GM18526 (cell line): ENCODE measurements around the gene ISG15.

ENCODE experiments used
- POLR2A ChIP-seq: IDR thresholded peaks from 3 replicates; pipeline ENCODE4 v1.6.1; 2011; ENCODE audit not compliant: insufficient read length; ENCODE audit errors: extremely low read depth

The ISG15 gene

GRCh38 chr1:982765-983436, 30.4 kb upstream of the ISG15 start:
- no peak for TF ChIP-seq POLR2A

DNA sequence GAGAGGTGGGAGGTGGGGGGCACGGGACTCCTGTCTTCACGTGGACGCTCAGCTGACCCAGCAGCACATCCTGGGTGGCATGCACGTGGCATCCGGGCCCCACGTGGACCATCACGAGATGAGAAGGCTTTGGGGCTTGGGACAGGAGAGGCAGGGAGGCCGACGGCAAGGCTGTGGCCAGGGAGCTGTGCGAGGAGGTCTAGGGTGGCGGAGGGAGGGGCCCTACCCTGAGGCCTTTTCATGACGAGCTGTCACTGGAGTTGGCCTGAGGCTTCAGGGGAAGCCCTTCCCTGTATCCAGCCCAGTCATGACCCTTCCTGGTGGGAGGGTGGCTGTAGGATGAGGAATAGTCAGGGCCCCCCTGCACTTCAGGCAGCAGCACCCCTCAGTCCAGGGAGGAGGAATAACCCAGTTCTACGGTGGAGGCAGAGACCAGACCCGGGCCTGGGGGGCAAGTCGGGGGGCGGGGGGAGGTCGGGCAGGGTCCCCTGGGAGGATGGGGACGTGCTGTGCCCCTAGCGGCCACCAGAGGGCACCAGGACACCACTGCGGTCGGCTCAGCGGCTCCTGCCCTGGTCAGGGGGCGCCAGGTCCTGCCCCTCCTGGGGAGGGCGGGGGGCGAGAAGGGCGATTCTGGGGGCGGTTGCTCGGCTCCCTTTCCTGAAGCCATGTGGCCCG, 29.4 kb upstream of the ISG15 start:
- no peak for TF ChIP-seq POLR2A

DNA sequence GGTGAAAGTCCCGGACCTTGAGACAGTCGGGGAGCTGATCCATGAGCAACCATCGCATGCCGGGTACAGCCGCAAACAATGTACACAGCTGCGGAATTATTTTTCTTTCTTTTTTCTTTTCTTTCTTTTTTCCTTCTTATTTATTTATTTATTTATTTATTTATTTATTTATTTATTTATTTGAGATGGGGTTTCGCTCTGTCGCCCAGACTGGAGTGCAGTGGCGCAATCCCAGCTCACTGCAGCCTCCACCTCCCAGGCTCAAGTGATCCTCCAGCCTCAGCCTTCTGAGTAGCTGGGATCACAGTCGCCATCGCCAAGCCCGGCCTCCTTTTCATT, 28.9 kb upstream of the ISG15 start:
- TF ChIP-seq POLR2A: no peak

DNA sequence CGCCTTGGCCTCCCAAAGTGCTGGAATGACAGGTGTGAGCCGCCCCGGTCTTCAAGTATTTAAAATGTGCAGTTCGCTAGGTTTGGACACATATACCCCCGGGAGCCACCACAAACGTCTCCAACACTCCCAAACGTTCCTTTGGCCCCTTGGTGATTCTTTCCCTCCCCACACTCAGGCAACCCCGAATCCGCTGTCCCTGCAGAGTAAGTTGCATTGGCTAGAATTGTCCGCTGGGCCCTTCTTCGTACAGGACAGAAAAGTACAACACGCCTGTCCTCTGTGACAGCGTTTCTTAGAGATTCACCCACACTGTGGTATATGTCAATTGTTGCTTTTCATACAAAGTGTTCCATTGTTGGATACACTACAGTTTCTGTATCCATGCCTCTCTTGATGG, 28.2 kb upstream of the ISG15 start:
- TF ChIP-seq POLR2A: no peak

GRCh38 chr1:991895-992294, 21.4 kb upstream of the ISG15 start:
- no peak for TF ChIP-seq POLR2A

- TF ChIP-seq POLR2A: no peak
These were observed 20.9 kb upstream of the ISG15 start for GRCh38 chr1:992362-992761.

GRCh38 chr1:993379-993995, 19.8 kb upstream of the ISG15 start:
- TF ChIP-seq POLR2A: no peak

- no peak for TF ChIP-seq POLR2A
These were observed 17.3 kb upstream of the ISG15 start for GRCh38 chr1:995665-996633.

DNA sequence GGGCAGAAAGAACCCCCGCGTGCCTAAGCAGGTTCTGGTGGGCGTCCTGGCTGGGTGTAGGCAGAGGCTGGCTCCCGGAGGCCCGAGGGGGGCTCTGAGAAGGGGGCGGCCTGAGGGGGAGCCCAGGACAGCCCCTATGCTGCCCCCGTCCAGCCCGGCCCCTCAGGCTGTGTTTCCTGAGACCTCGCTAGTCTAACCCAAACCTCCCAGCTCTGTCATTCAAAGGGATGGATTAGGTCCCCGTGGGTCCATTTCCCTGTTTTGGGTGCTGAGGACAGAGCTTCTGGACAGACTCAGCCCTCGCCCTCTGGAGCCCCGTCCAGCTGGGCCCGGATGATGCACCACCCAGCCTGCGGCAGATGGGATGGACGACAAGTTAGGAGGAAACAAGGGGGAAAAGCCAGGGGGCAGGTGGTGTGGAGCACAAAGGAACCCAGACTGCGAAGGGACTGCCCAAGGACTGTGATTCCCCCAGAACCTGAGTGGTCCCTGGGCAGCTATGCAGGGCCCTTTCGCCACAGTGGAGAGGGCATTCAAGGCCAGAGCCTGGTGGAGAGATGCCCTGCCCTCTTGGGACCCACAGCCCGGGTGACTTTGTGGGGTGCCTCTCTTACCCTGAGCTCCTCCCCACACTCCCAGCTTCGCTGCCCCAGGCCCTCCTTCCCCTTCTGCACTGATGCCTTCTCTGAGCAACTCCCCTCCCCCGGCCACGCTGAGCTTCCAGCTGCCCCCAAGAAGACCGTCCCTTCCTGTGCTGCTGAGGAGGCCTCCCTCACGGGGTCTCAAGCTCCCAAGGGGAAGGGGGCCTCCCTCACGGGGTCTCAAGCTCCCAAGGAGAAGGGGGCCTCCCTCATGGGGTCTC, 16.2 kb upstream of the ISG15 start:
- TF ChIP-seq POLR2A: no peak

GRCh38 chr1:997713-997992, 15.6 kb upstream of the ISG15 start:
- TF ChIP-seq POLR2A: no peak

- no peak for TF ChIP-seq POLR2A
These were observed 15.1 kb upstream of the ISG15 start for GRCh38 chr1:997993-998744.

DNA sequence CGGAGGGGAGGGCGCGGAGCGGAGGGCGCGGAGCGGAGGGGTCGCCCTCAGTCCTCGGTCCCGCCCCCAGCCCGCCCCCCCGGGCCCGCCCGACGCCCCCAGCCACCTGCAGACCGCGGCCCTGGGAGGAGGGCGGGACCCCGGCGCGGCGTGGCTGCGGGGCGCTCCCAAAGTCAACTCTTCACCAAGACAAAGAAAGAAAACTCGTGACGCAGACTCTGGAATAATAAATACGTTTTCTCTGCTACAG, 14.6 kb upstream of the ISG15 start:
- no peak for TF ChIP-seq POLR2A

DNA sequence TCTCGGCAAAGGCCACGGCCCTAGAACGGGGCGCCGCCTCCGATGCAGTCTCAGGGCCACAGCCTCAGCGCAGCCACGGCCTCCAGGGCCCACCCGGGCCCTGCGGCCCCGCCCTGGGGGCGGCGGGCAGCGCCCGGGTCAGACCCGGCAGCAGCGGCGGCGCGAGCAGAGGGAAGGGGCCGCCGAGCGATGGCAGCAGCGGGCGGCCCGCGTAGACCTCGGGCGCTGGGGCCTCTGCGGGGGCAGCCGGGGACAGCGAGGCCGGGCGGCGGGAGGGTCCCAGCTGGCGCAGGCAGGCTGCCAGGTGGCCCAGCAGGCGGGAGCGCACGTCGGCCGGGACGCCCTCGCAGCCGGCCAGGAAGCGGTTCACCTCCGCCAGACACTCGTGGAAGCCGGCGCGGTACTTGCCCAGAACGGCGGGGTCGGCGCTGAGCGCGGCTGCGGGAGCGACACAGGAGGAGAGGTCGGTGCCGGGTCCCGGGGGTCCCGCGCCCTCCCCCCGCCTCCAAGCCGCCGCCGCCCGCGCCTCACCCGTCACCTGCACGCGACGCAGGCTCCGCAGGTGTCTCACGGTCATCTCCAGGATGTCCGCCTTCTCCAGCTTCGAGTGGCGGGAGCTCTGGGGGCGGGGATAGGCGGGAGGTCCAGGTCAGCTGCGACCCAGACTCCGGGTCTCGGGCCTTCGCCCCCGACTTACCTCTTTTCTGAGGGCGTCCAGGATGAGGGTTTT, 14.1 kb upstream of the ISG15 start:
- no peak for TF ChIP-seq POLR2A
